K562 (cell line): ENCODE data around the gene CFAP73. TPM values are rescaled to one million over a fixed set of nuclear protein-coding genes. Genes with fewer than 3 reads are reported as not detected.
A peak's percentile ranks its signal among the peaks of the same experiment; 100 is the strongest.

ENCODE experiments used
- BMI1 ChIP-seq: fragments of 150-350 bp; IDR thresholded peaks from 2 replicates; pipeline ENCODE4 v1.6.1; 2014; ENCODE audit warnings: low read length
- CEBPB ChIP-seq: fragments of 450-650 bp; IDR thresholded peaks from 2 replicates; pipeline ENCODE4 v1.6.1; 2016; ENCODE audit warnings: missing genetic modification characterization, missing compliant biosample characterization
- DMBX1 ChIP-seq: fragments of 250-450 bp; sonication (Bioruptor Pico); IDR thresholded peaks from 2 replicates; pipeline ENCODE4 v1.8.0; 2022; ENCODE audit warnings: inconsistent platforms, mild to moderate bottlenecking, moderate library complexity, borderline replicate concordance
- PBX2 ChIP-seq, 2 experiments: IDR thresholded peaks in 1 of 2; conservative IDR thresholded peaks in 1 of 2; 2 replicates each; pipeline ENCODE4 v1.6.1; 2016; ENCODE audit warnings: low read depth in 2 of 2, mild to moderate bottlenecking in 1 of 2, missing compliant biosample characterization in 1 of 2, missing genetic modification characterization in 1 of 2, moderate library complexity in 1 of 2
- RBM14 ChIP-seq: fragments of 200-400 bp; formaldehyde crosslinking; IDR thresholded peaks from 2 replicates; pipeline ENCODE4 v1.6.1; 2018; ENCODE audit warnings: low read depth, mild to moderate bottlenecking, low read length, moderate library complexity, borderline replicate concordance; ENCODE audit not compliant: insufficient read depth
- SUPT5H ChIP-seq: fragments of 450-650 bp; IDR thresholded peaks from 2 replicates; pipeline ENCODE4 v1.6.1; 2016
- TEAD4 ChIP-seq, 2 experiments: sonication (generic) in 1 of 2; formaldehyde crosslinking in 1 of 2; IDR thresholded peaks; 2 replicates each; pipeline versions ENCODE4 v1.6.1 to v1.8.0; 2012 to 2022; ENCODE audit warnings: borderline replicate concordance in 1 of 2, inconsistent platforms in 1 of 2, low read length in 1 of 2, mild to moderate bottlenecking in 1 of 2, missing genetic modification reagents in 1 of 2
- ZNF133 ChIP-seq: fragments of 250-450 bp; sonication (Bioruptor Pico); IDR thresholded peaks from 2 replicates; pipeline ENCODE4 v1.4.0; 2020; ENCODE audit warnings: mild to moderate bottlenecking
- ZNF212 ChIP-seq: fragments of 450-650 bp; formaldehyde crosslinking; IDR thresholded peaks from 2 replicates; pipeline ENCODE4 v1.4.0; 2020; ENCODE audit warnings: mild to moderate bottlenecking
- ZNF263 ChIP-seq: sonication (generic); formaldehyde crosslinking; IDR thresholded peaks from 2 replicates; pipeline ENCODE4 v1.8.0; 2022; ENCODE audit warnings: mild to moderate bottlenecking, missing genetic modification reagents, borderline replicate concordance
- ZNF316 ChIP-seq: fragments of 450-650 bp; IDR thresholded peaks from 2 replicates; pipeline ENCODE4 v1.6.1; 2016
- ZNF75A ChIP-seq: fragments of 450-650 bp; formaldehyde crosslinking; IDR thresholded peaks from 2 replicates; pipeline ENCODE4 v1.4.0; 2020; ENCODE audit warnings: mild to moderate bottlenecking
- polyA plus RNA-seq, 8 experiments: library from polyadenylated mRNA; depleted of rRNA in 4 of 8; stranded (reverse) in 5 of 8; unstranded in 3 of 8; fragments of >200 nt; fragmentation: Nextera tagmentation in 2 of 8; fragmentation: Illumina TruSeq in 1 of 8; extraction: Ambion mirVana in 2 of 8; extraction: Trizol in 1 of 8; gene quantifications; 2 replicates each; pipeline versions ENCODE4 v1.2.1 to v1.2.3, GENCODE V29; 2011 to 2014; ENCODE audit warnings: inconsistent platforms in 1 of 8, missing spikeins in 1 of 8
- total RNA-seq, 7 experiments: library from RNA; depleted of rRNA in 6 of 7; stranded (reverse); fragments of >200 nt in 6 of 7; fragmentation: Illumina TruSeq in 2 of 7; extraction: Trizol in 2 of 7; gene quantifications; 2 replicates each; pipeline versions ENCODE4 v1.2.1 to v1.2.3, GENCODE V29; 2011 to 2021; ENCODE audit warnings: low replicate concordance in 1 of 7
- TF ChIP-seq, protein P1 (sequence below): fragments of 450-650 bp; IDR thresholded peaks from 2 replicates; pipeline ENCODE4 v1.6.1; 2018; ENCODE audit warnings: mild to moderate bottlenecking, low read depth; ENCODE audit not compliant: partially characterized antibody
- TF ChIP-seq, protein P2 (sequence below), 3 experiments: fragments of 200-800 bp in 1 of 3; fragments of 250-450 bp in 1 of 3; fragments of 450-650 bp in 1 of 3; sonication (Bioruptor Pico) in 1 of 3; sonication (Bioruptor generic) in 1 of 3; formaldehyde crosslinking in 1 of 3; IDR thresholded peaks; 2 replicates each; pipeline versions ENCODE4 v1.6.1 to v1.8.0; 2016 to 2022; ENCODE audit warnings: mild to moderate bottlenecking in 2 of 3, missing genetic modification characterization in 2 of 3, missing compliant biosample characterization in 1 of 3, moderate library complexity in 1 of 3

CFAP73 gene
- total and polyA plus RNA-seq, 9 of the 15 experiments (the other 6 are each of a cell fraction or from before 2014, with no cell fraction given): not detected

GRCh38 chr12:113185180-113186032 is 35.9 kb downstream of the CFAP73 start, which contains the start of the genes DDX54 and RITA1 (continued):
- TF ChIP-seq, protein P1, sequence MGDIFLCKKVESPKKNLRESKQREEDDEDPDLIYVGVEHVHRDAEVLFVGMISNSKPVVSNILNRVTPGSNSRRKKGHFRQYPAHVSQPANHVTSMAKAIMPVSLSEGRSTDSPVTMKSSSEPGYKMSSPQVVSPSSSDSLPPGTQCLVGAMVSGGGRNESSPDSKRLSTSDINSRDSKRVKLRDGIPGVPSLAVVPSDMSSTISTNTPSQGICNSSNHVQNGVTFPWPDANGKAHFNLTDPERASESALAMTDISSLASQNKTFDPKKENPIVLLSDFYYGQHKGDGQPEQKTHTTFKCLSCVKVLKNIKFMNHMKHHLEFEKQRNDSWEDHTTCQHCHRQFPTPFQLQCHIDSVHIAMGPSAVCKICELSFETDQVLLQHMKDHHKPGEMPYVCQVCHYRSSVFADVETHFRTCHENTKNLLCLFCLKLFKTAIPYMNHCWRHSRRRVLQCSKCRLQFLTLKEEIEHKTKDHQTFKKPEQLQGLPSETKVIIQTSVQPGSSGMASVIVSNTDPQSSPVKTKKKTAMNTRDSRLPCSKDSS: no peak
- no peak for TF ChIP-seq CEBPB
- no peak for TF ChIP-seq ZNF212
- TF ChIP-seq SUPT5H: peak; percentile 93
- TF ChIP-seq DMBX1: 0 out of 2 replicates have a peak, but pooled peaks have one; percentile 0
- TF ChIP-seq ZNF263 (CRISPR knock-in tag): no peak; the same call in none of the 2 replicates
- TF ChIP-seq, protein P2, sequence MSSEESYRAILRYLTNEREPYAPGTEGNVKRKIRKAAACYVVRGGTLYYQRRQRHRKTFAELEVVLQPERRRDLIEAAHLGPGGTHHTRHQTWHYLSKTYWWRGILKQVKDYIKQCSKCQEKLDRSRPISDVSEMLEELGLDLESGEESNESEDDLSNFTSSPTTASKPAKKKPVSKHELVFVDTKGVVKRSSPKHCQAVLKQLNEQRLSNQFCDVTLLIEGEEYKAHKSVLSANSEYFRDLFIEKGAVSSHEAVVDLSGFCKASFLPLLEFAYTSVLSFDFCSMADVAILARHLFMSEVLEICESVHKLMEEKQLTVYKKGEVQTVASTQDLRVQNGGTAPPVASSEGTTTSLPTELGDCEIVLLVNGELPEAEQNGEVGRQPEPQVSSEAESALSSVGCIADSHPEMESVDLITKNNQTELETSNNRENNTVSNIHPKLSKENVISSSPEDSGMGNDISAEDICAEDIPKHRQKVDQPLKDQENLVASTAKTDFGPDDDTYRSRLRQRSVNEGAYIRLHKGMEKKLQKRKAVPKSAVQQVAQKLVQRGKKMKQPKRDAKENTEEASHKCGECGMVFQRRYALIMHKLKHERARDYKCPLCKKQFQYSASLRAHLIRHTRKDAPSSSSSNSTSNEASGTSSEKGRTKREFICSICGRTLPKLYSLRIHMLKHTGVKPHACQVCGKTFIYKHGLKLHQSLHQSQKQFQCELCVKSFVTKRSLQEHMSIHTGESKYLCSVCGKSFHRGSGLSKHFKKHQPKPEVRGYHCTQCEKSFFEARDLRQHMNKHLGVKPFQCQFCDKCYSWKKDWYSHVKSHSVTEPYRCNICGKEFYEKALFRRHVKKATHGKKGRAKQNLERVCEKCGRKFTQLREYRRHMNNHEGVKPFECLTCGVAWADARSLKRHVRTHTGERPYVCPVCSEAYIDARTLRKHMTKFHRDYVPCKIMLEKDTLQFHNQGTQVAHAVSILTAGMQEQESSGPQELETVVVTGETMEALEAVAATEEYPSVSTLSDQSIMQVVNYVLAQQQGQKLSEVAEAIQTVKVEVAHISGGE (CRISPR knock-in tag; IDR thresholded peaks at IDR 0.05): peak in 1 of 3 experiments; percentile 17; a peak in 1 of 6 replicates
- peak; percentile 53; the same call in 1 of the 2 replicates for TF ChIP-seq ZNF316
- TF ChIP-seq BMI1: no peak
- TF ChIP-seq ZNF75A (CRISPR knock-in tag): no peak
- TF ChIP-seq PBX2 (CRISPR knock-in tag; IDR thresholded peaks at IDR 0.05; ENCODE audit: low read depth): no peak
- TF ChIP-seq PBX2 (tag; conservative IDR thresholded peaks at IDR 0.05; ENCODE audit: low read depth): no peak
- no peak for TF ChIP-seq ZNF133
- no peak for TF ChIP-seq TEAD4 (IDR thresholded peaks at IDR 0.05; ENCODE audit: low read length)
- peak; percentile 74; the same call in 1 of the 2 replicates for TF ChIP-seq TEAD4 (CRISPR knock-in tag; IDR thresholded peaks at IDR 0.05; ENCODE audit: borderline replicate concordance)
- TF ChIP-seq RBM14: peak; percentile 17; the same call in 1 of the 2 replicates
